Measurements from ENCODE around the gene NECTIN1. TPM values are rescaled to one million over a fixed set of nuclear protein-coding genes. Genes with fewer than 3 reads are reported as not detected.
A peak's percentile ranks its signal among the peaks of the same experiment; 100 is the strongest.

The NECTIN1 gene
- total RNA-seq, 1 experiment from 2014 or later: 23.8 TPM

- intact Hi-C loops (cut with micrococcal nuclease): no loop called here
- POLR2A ChIA-PET: no interaction called here
- BruUV-seq (replicated peaks): TSS peak; percentile 31
Measured at GRCh38 chr11:119661226-119661625, 67.8 kb downstream of the NECTIN1 start.

GRCh38 chr11:119659971-119660723, 68.9 kb downstream of the NECTIN1 start:
- Histone ChIP-seq H3K4me3 (replicated peaks in 1 of 2; ENCODE audit: low read depth in 1 of 2, low read length in 2 of 2) (no peak overlapping the region), H3K27me3 (ENCODE audit: insufficient read depth, low read length) (no peaks in the 10 kb centered on the region), H3K4me2 (ENCODE audit: low read length) (no peak overlapping the region), H3K79me2 (ENCODE audit: insufficient read depth, low read length) (no peaks in the 10 kb centered on the region), H2AFZ (ENCODE audit: low read depth, low read length, poor library complexity, severe bottlenecking) (no peak overlapping the region), H3K9me2 (ENCODE audit: insufficient read depth) (no peaks in the 10 kb centered on the region), H3K9ac (ENCODE audit: low read length) (no peak overlapping the region), H3K4me1 (ENCODE audit: control insufficient read depth in 1 of 2, insufficient read depth in 2 of 2, low read length in 2 of 2) (no peaks in the 10 kb centered on the region), H3K9me3 (ENCODE audit: control insufficient read depth in 1 of 2, insufficient read depth in 1 of 2, low read depth in 1 of 2, low read length in 2 of 2) (no peaks in the 10 kb centered on the region), H3K27ac (ENCODE audit: low read depth, low read length) (no peak overlapping the region), H4K20me1 (ENCODE audit: insufficient read depth) (no peaks in the 10 kb centered on the region), H3K36me3 (ENCODE audit: control insufficient read depth in 1 of 2, insufficient read depth in 2 of 2, low read length in 2 of 2) (peaks cover 0 to 2% of the 10 kb centered on the region in 2 experiments; a peak in 1 of 4 replicates)
- intact Hi-C loops (cut with micrococcal nuclease): no loop called here
- no peak for DNase-seq (ENCODE audit: low read depth, low spot score)
- ChIA-PET POLR2A (no interaction called here), RAD21 (ENCODE audit: low non-redundant PET in 1 of 2, low total read pairs in 2 of 2, uncharacterized antibody in 2 of 2, unreplicated experiment in 2 of 2) (no interaction called here), CTCF (no interaction called here)
- TF ChIP-seq ZFX (IDR thresholded peaks at IDR 0.05) (no peak), REST (IDR thresholded peaks at IDR 0.05; ENCODE audit: low read depth) (no peak), SIN3A (IDR thresholded peaks at IDR 0.05; ENCODE audit: low read depth) (no peak), EZH2 (IDR thresholded peaks at IDR 0.05) (no peak), ZBTB33 (IDR thresholded peaks at IDR 0.05; ENCODE audit: extremely low read depth, insufficient replicate concordance, low read length) (no peak), ZNF274 (IDR thresholded peaks at IDR 0.05; ENCODE audit: low read depth, low read length) (no peak), MAX (IDR thresholded peaks at IDR 0.05) (no peak), FOSL1 (IDR thresholded peaks at IDR 0.05; ENCODE audit: low read depth) (no peak)
- no peak for ATAC-seq
- no TSS peak for BruUV-seq (replicated peaks)

More at GRCh38 chr11:119661226-119661625, 67.8 kb downstream of the NECTIN1 start:
- no peaks in the 10 kb centered on the region for H3K79me2 ChIP-seq (ENCODE audit: insufficient read depth, low read length)
- H3K36me3 ChIP-seq (ENCODE audit: control insufficient read depth in 1 of 2, insufficient read depth in 2 of 2, low read length in 2 of 2): peaks cover 0 to 2% of the 10 kb centered on the region in 2 experiments; a peak in 1 of 4 replicates
- no peaks in the 10 kb centered on the region for H3K4me1 ChIP-seq (ENCODE audit: control insufficient read depth in 1 of 2, insufficient read depth in 2 of 2, low read length in 2 of 2)
- no peak overlapping the region for H3K4me3 ChIP-seq (replicated peaks in 1 of 2; ENCODE audit: low read depth in 1 of 2, low read length in 2 of 2)
- H3K4me2 ChIP-seq (ENCODE audit: low read length): no peak overlapping the region
- DNase-seq (ENCODE audit: low read depth, low spot score) (no peak), ATAC-seq (no peak)
- H4K20me1 ChIP-seq (ENCODE audit: insufficient read depth): no peaks in the 10 kb centered on the region
- no peaks in the 10 kb centered on the region for H3K27me3 ChIP-seq (ENCODE audit: insufficient read depth, low read length)
- H2AFZ ChIP-seq (ENCODE audit: low read depth, low read length, poor library complexity, severe bottlenecking): no peak overlapping the region
- H3K9me3 ChIP-seq (ENCODE audit: control insufficient read depth in 1 of 2, insufficient read depth in 1 of 2, low read depth in 1 of 2, low read length in 2 of 2): no peaks in the 10 kb centered on the region
- ChIA-PET RAD21 (ENCODE audit: low non-redundant PET in 1 of 2, low total read pairs in 2 of 2, uncharacterized antibody in 2 of 2, unreplicated experiment in 2 of 2) (no interaction called here), CTCF (no interaction called here)
- H3K9me2 ChIP-seq (ENCODE audit: insufficient read depth): no peaks in the 10 kb centered on the region
- no peak for TF ChIP-seq YY1 (IDR thresholded peaks at IDR 0.05; ENCODE audit: extremely low read depth, insufficient replicate concordance, low read depth, low read length)
- no peak for TF ChIP-seq POLR2AphosphoS5 (IDR thresholded peaks at IDR 0.05; ENCODE audit: low read depth, low read length)
- no peak for TF ChIP-seq JUND (IDR thresholded peaks at IDR 0.05)
- no peak for TF ChIP-seq SP1 (IDR thresholded peaks at IDR 0.05; ENCODE audit: low read depth)
- no peak for TF ChIP-seq ZNF274 (IDR thresholded peaks at IDR 0.05; ENCODE audit: low read depth, low read length)
- no peak for TF ChIP-seq RAD21 (IDR thresholded peaks at IDR 0.05; ENCODE audit: low read depth)
- TF ChIP-seq CEBPB (IDR thresholded peaks at IDR 0.05; ENCODE audit: low read depth): no peak
- TF ChIP-seq SRF (IDR thresholded peaks at IDR 0.05; ENCODE audit: low read depth): no peak
- TF ChIP-seq TCF7L2 (IDR thresholded peaks at IDR 0.05; ENCODE audit: borderline replicate concordance, extremely low read depth, insufficient read depth, insufficient read length): no peak
- H3K9ac ChIP-seq (ENCODE audit: low read length): no peak overlapping the region
- H3K27ac ChIP-seq (ENCODE audit: low read depth, low read length): no peak overlapping the region

All from HCT116 (cell line).